Colon (tissue), 2 donors: ENCODE measurements around the gene ARHGAP44.

Source experiments
- FAIRE-seq: peaks from 2 replicates; lab custom pipeline; 2012; peaks lifted over from hg19 to GRCh38; lab: Jason Lieb, UNC
- donor health status: control.
- donor health status: control.

ARHGAP44 gene

GRCh38 chr17:12789481-12790248 is at the start of gene ARHGAP44:
TSS of gene ARHGAP44 (plus strand) at chr17:12789498. CDS start at chr17:12789839, 341 bp downstream.
- no peak for FAIRE-seq

- FAIRE-seq = no peak
Observed at GRCh38 chr17:12739500-12739899, 49.8 kb upstream of the ARHGAP44 start.

GRCh38 chr17:12743046-12743445 is 46.3 kb upstream of the ARHGAP44 start:
- peak; percentile 24 for FAIRE-seq

GRCh38 chr17:12744298-12744697 is 45.0 kb upstream of the ARHGAP44 start:
- no peak for FAIRE-seq

GRCh38 chr17:12744786-12745185 is 44.5 kb upstream of the ARHGAP44 start:
- no peak for FAIRE-seq

- no peak for FAIRE-seq
Observed at GRCh38 chr17:12745486-12745885, 43.8 kb upstream of the ARHGAP44 start.

GRCh38 chr17:12756786-12757185 is 32.5 kb upstream of the ARHGAP44 start:
- FAIRE-seq = no peak

- no peak for FAIRE-seq
Observed at GRCh38 chr17:12759090-12759489, 30.2 kb upstream of the ARHGAP44 start.

- no peak for FAIRE-seq
Observed at GRCh38 chr17:12765548-12765947, 23.8 kb upstream of the ARHGAP44 start.

- no peak for FAIRE-seq
Observed at GRCh38 chr17:12768255-12768654, 21.0 kb upstream of the ARHGAP44 start.

- no peak for FAIRE-seq
Observed at GRCh38 chr17:12769981-12770380, 19.3 kb upstream of the ARHGAP44 start.

- no peak for FAIRE-seq
Observed at GRCh38 chr17:12773153-12773552, 16.1 kb upstream of the ARHGAP44 start.

GRCh38 chr17:12789075-12789480 is 220 bp upstream of the ARHGAP44 start:
- FAIRE-seq = no peak

GRCh38 chr17:12790249-12791106 is 1.2 kb downstream of the ARHGAP44 start:
- no peak for FAIRE-seq

- FAIRE-seq = no peak
Observed at GRCh38 chr17:12794919-12795532, 5.7 kb downstream of the ARHGAP44 start.

- no peak for FAIRE-seq
Observed at GRCh38 chr17:12800855-12801365, 11.6 kb downstream of the ARHGAP44 start.

GRCh38 chr17:12806630-12807029 is 17.3 kb downstream of the ARHGAP44 start:
- no peak for FAIRE-seq

- FAIRE-seq = no peak
Observed at GRCh38 chr17:12808723-12809122, 19.4 kb downstream of the ARHGAP44 start.

GRCh38 chr17:12812877-12813276 is 23.6 kb downstream of the ARHGAP44 start:
- no peak for FAIRE-seq

GRCh38 chr17:12813664-12814063 is 24.4 kb downstream of the ARHGAP44 start:
- no peak for FAIRE-seq

GRCh38 chr17:12814718-12815117 is 25.4 kb downstream of the ARHGAP44 start:
- no peak for FAIRE-seq

- no peak for FAIRE-seq
Observed at GRCh38 chr17:12815642-12816141, 26.4 kb downstream of the ARHGAP44 start.
